GM12892 (cell line): ENCODE measurements around the gene SLC26A6.

Experiments
- POLR2AphosphoS5 ChIP-seq: IDR thresholded peaks from 2 replicates; pipeline ENCODE4 v1.6.1; 2011; ENCODE audit warnings: low read depth, low read length, control low read depth
- TAF1 ChIP-seq: IDR thresholded peaks from 2 replicates; pipeline ENCODE4 v1.6.1; 2011; ENCODE audit warnings: low read depth, mild to moderate bottlenecking, control low read depth, low read length, borderline replicate concordance

DNA sequence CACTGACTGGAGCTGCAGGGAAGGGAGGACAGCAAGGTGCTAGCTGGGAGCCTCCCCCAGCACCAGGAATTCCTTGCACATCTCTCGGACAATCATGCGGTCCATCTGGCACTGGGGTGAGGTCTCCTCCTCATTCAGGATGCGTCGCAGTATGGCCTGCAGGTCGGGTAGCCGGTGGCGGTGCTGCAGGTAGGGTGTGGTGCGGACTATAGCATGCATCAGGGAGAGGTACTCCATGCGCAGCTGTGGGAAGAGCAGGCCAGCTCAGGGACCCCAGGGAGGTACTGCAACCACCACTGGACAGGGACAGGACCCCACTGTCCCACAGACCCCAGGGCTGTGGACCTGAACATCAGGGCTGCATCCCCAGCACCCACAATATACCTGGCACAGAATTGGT lies 39.2 kb upstream of the SLC26A6 start:
- TF ChIP-seq POLR2AphosphoS5 (no peak), TAF1 (no peak)
